ENCODE measurements around the gene TRA2A. TPM values are rescaled to one million over a fixed set of nuclear protein-coding genes. Genes with fewer than 3 reads are reported as not detected.

TRA2A gene
- total and polyA plus RNA-seq, 9 of the 15 experiments (the other 6 are each of a cell fraction or from before 2014, with no cell fraction given), result 22.7 to 210 (median 73.9) TPM

DNA sequence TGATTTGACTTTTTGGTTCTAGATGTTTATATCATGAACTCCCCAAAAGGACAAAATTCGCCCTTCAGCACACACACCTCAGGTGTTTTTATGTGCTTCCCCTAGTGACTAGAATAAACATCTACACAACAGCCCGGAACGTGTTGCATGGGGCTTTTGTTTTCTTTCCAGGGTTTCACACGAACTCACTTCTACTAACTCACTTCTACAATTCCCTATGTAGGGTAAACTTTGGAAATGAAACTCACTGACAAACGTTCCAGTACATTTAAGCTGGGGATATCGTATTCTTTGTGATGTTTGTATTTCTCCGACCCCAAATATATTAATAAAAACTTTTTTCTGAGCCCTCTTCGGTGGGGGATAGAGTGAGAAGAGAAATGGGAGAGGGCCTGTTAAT, 1.4 kb downstream of the TRA2A start (continued):
- TF ChIP-seq ZNF431 (CRISPR knock-in tag; IDR thresholded peaks at IDR 0.05) (no peak), PML (IDR thresholded peaks at IDR 0.05; ENCODE audit: low read length) (no peak), MYBL2 (IDR thresholded peaks at IDR 0.05; ENCODE audit: low read depth) (no peak), MYBL2 (CRISPR knock-in tag; IDR thresholded peaks at IDR 0.05; ENCODE audit: borderline replicate concordance) (no peak), ZNF175 (CRISPR knock-in tag; IDR thresholded peaks at IDR 0.05; ENCODE audit: low read depth) (no peak)

DNA sequence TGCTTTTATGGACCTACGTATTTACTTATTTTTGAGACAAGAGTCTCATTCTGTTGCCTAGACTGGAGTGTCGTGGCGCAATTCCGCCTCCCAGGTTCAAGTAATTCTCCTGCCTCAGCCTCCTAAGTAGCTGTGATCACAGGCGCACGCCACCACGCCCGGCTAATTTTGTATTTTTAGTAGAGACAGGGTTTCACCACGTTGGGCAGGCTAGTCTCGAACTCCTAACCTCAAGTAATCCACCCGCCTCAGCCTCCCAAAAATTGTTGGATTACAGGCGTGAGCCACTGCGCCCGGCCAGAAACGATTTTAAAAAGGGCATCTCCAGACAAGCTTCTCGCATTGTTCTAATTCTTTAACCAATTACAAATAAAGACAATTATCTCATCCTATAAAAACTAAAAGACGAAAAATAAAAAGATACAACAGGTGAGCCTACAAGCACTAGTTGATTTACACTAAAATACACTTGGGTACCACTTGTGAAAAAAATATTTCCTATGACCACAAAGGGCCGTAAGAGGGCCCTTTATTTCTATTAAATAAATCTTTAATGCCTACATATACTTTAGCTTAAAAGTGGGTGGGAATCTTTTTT, 2.4 kb downstream of the TRA2A start:
- Histone ChIP-seq H3K4me3 (peak overlapping the region; percentile 78), H3K27ac (ENCODE audit: extremely low read depth, low read depth, low read length) (no peak overlapping the region; the same call in 2 of the 3 replicates), H3K79me2 (ENCODE audit: control insufficient read depth, insufficient read depth, low read length) (peaks cover 79% of the 10 kb centered on the region), H3K9me1 (ENCODE audit: control insufficient read depth, insufficient read depth, low read length) (no peaks in the 10 kb centered on the region), H3K9me3 (replicated peaks; ENCODE audit: control insufficient read depth, insufficient read depth, low read depth, low read length) (no peaks in the 10 kb centered on the region), H3K4me2 (ENCODE audit: insufficient read depth, low read length) (peak overlapping the region; percentile 91), H3K27me3 (ENCODE audit: control insufficient read depth in 2 of 2, insufficient read depth in 2 of 2, low read length in 2 of 2) (no peaks in the 10 kb centered on the region), H3K9ac (ENCODE audit: insufficient read depth in 1 of 2, low read depth in 2 of 2, low read length in 2 of 2) (peak overlapping the region; percentile 49 to 99; a peak in 3 of 4 replicates), H2AFZ (ENCODE audit: low read depth, low read length) (no peak overlapping the region), H3K36me3 (ENCODE audit: control insufficient read depth, insufficient read depth, low read length) (peaks cover 21% of the 10 kb centered on the region), H3K4me1 (replicated peaks in 1 of 2; ENCODE audit: control insufficient read depth in 2 of 2, insufficient read depth in 2 of 2, low read length in 2 of 2) (peaks cover 15 to 17% of the 10 kb centered on the region in 2 experiments; a peak in 4 of 5 replicates), H4K20me1 (replicated peaks; ENCODE audit: control insufficient read depth, insufficient read depth, low read length) (peaks cover 60% of the 10 kb centered on the region)
- in situ Hi-C loops (cut with MboI) (no loop called here), intact Hi-C loops (cut with micrococcal nuclease) (loop anchor here (10.0 kb wide), 1 partner anchor 345 kb away; the partner anchor contains the start of gene NUP42)
- ChIA-PET CTCF (ENCODE audit: low intra/inter-chr PET ratio) (interaction anchor here (0.6 kb wide), 1 partner anchor 85 kb away, joined by 3 read pairs; no protein-coding TSS in a partner anchor), POLR2A (interaction anchor here (0.5 to 2.2 kb wide), 12 partner anchors 9 to 1348 kb away, joined by 3 to 12 read pairs (median 5); no protein-coding TSS in a partner anchor)
- ATAC-seq (no peak; the same call in 2 of the 3 replicates), DNase-seq (ENCODE audit: extremely low read depth in 1 of 4, low spot score in 3 of 4) (peak in 1 of 4 experiments; percentile 15), FAIRE-seq (no peak)
- no TSS peak for BruUV-seq (replicated peaks)
- TF ChIP-seq NR2F6 (CRISPR knock-in tag; IDR thresholded peaks at IDR 0.05), result no peak
- 0 out of 2 replicates have a peak, but pooled peaks have one; percentile 23 for TF ChIP-seq BCOR (IDR thresholded peaks at IDR 0.05)
- peak; percentile 63 for TF ChIP-seq RBFOX2 (IDR thresholded peaks at IDR 0.05; ENCODE audit: low read depth, low read length)
- TF ChIP-seq GTF2B (IDR thresholded peaks at IDR 0.05; ENCODE audit: extremely low read depth, insufficient read length), result no peak
- TF ChIP-seq ZNF707 (CRISPR knock-in tag; conservative IDR thresholded peaks at IDR 0.05), result no peak
- TF ChIP-seq ARID1B (IDR thresholded peaks at IDR 0.05), result 0 out of 2 replicates have a peak, but pooled peaks have one; percentile 9
- peak; percentile 7 for TF ChIP-seq KDM5B (IDR thresholded peaks at IDR 0.05; ENCODE audit: insufficient replicate concordance, low read depth, low read length)
- TF ChIP-seq CBFB (CRISPR knock-in tag; IDR thresholded peaks at IDR 0.05), result no peak
- TF ChIP-seq BCL6 (CRISPR knock-in tag; IDR thresholded peaks at IDR 0.05), result no peak
- 0 out of 4 replicates have a peak, but pooled peaks of 1 of the 2 experiments have one; percentile 14 for TF ChIP-seq TRIM24 (IDR thresholded peaks at IDR 0.05)
- TF ChIP-seq SUPT5H (IDR thresholded peaks at IDR 0.05), result 0 out of 2 replicates have a peak, but pooled peaks have one; percentile 16
- no peak for TF ChIP-seq ZNF384 (IDR thresholded peaks at IDR 0.05; ENCODE audit: low read depth, low read length)
- 31% methylated on average over 18 of the region's 18 CpGs for WGBS (ENCODE audit: insufficient coverage, low coverage, missing lambda C conversion rate)

All from K562 (cell line).